A549 (cell line): ENCODE results near the gene CLCN7. TPM values are rescaled to one million over a fixed set of nuclear protein-coding genes. Genes with fewer than 3 reads are reported as not detected.

ENCODE experiments used
- ATAC-seq, 2 experiments: fragments of 200-7000 bp in 1 of 2; fragments of >200 bp in 1 of 2; cut with Nextera tagmentation in 1 of 2; cut with Tn5 transposase in 1 of 2; 3 replicates each; pipeline versions ENCODE4 v1.8.0 to v1.9.1; 2018 to 2020; ENCODE audit warnings: mild to moderate bottlenecking in 1 of 2, moderate library complexity in 1 of 2
- CTCF ChIA-PET: fragments of 300-600 bp; sonication (Branson Sonifier 250); formaldehyde crosslinking; extraction: SDS; loops from one replicate; lab custom pipeline; 2021; ENCODE audit warnings: antibody characterized with exemption, inconsistent platforms; lab: Yijun Ruan, JAX
- POLR2A ChIA-PET: fragments of 350-600 bp; formaldehyde crosslinking; extraction: SDS; loops from one replicate; lab custom pipeline; 2021; ENCODE audit warnings: antibody characterized with exemption, inconsistent platforms; lab: Yijun Ruan, JAX
- DNase-seq, 2 experiments: peaks; one replicate each; pipeline versions ENCODE4 v3.0.0 to v3.0.0-alpha.2; 2011 to 2016; ENCODE audit warnings: low read depth in 1 of 2, low spot score in 1 of 2
- FAIRE-seq: peaks from 2 replicates; lab custom pipeline; 2011; peaks lifted over from hg19 to GRCh38; lab: Jason Lieb, UNC
- H3K27ac ChIP-seq, 2 experiments: fragments of >200 bp; sonication (Bioruptor Twin); formaldehyde crosslinking; 3 replicates each; pipeline ENCODE4 v1.5.1; 2016 to 2017
- H3K4me1 ChIP-seq: fragments of >200 bp; sonication (Bioruptor Twin); formaldehyde crosslinking; 3 replicates; pipeline ENCODE4 v1.6.1; 2016
- H3K4me2 ChIP-seq: fragments of >200 bp; sonication (Bioruptor Twin); formaldehyde crosslinking; 3 replicates; pipeline ENCODE4 v1.6.1; 2016
- H3K4me3 ChIP-seq: fragments of >200 bp; sonication (Bioruptor Twin); formaldehyde crosslinking; 3 replicates; pipeline ENCODE4 v1.5.1; 2016
- H3K9me3 ChIP-seq: fragments of >200 bp; sonication (Bioruptor Twin); formaldehyde crosslinking; 3 replicates; pipeline ENCODE4 v1.6.1; 2016
- CBX2 ChIP-seq: fragments of 200-600 bp; sonication (generic); IDR thresholded peaks from 2 replicates; pipeline ENCODE4 v1.6.1; 2016; ENCODE audit warnings: low read depth, mild to moderate bottlenecking, borderline replicate concordance
- CEBPB ChIP-seq, 2 experiments: fragments of >200 bp in 1 of 2; sonication (Bioruptor Twin) in 1 of 2; formaldehyde crosslinking in 1 of 2; IDR thresholded peaks; 2 replicates each; pipeline ENCODE4 v1.6.1; 2012 to 2016
- E2F6 ChIP-seq: IDR thresholded peaks from 2 replicates; pipeline ENCODE4 v1.6.1; 2012; ENCODE audit warnings: low read depth, borderline replicate concordance
- EHF ChIP-seq: fragments of 250-450 bp; sonication (Bioruptor Pico); IDR thresholded peaks from 2 replicates; pipeline ENCODE4 v1.5.0; 2020; ENCODE audit warnings: mild to moderate bottlenecking
- EHMT2 ChIP-seq: fragments of 200-600 bp; sonication (generic); IDR thresholded peaks from 2 replicates; pipeline ENCODE4 v1.6.1; 2016; ENCODE audit warnings: antibody characterized with exemption, low read depth, mild to moderate bottlenecking, moderate library complexity
- ESRRA ChIP-seq: fragments of 150-350 bp; IDR thresholded peaks from 2 replicates; pipeline ENCODE4 v1.6.1; 2014; ENCODE audit warnings: mild to moderate bottlenecking, low read length, borderline replicate concordance
- FOSB ChIP-seq: fragments of 250-450 bp; sonication (Bioruptor Pico); IDR thresholded peaks from 2 replicates; pipeline ENCODE4 v1.5.0; 2020; ENCODE audit warnings: mild to moderate bottlenecking, moderate library complexity
- FOSL2 ChIP-seq, 2 experiments: fragments of 450-650 bp in 1 of 2; fragments of >200 bp in 1 of 2; sonication (Bioruptor Twin) in 1 of 2; formaldehyde crosslinking; IDR thresholded peaks; 2 replicates each; pipeline versions ENCODE4 v1.5.0 to v1.6.1; 2016 to 2020; ENCODE audit warnings: mild to moderate bottlenecking in 1 of 2, moderate library complexity in 1 of 2
- FOXS1 ChIP-seq: fragments of 250-450 bp; sonication (Bioruptor Pico); IDR thresholded peaks from 2 replicates; pipeline ENCODE4 v1.5.0; 2020; ENCODE audit warnings: mild to moderate bottlenecking, moderate library complexity
- HES2 ChIP-seq: fragments of >200 bp; sonication (Bioruptor Twin); formaldehyde crosslinking; IDR thresholded peaks from 2 replicates; pipeline ENCODE4 v1.6.1; 2016
- HEYL ChIP-seq: fragments of 250-450 bp; sonication (Bioruptor Pico); IDR thresholded peaks from 2 replicates; pipeline ENCODE4 v1.8.0; 2021; ENCODE audit warnings: mild to moderate bottlenecking, moderate library complexity
- JUNB ChIP-seq: fragments of >200 bp; sonication (Bioruptor Twin); formaldehyde crosslinking; IDR thresholded peaks from 2 replicates; pipeline ENCODE4 v1.6.1; 2016
- KDM1A ChIP-seq: fragments of 200-600 bp; sonication (generic); IDR thresholded peaks from 2 replicates; pipeline ENCODE4 v1.6.1; 2016; ENCODE audit warnings: low read depth, mild to moderate bottlenecking
- MAFK ChIP-seq: fragments of 450-650 bp; IDR thresholded peaks from 2 replicates; pipeline ENCODE4 v1.6.1; 2014; ENCODE audit not compliant: partially characterized antibody
- MAX ChIP-seq: IDR thresholded peaks from 2 replicates; pipeline ENCODE4 v1.6.1; 2012
- MAZ ChIP-seq: fragments of 150-350 bp; IDR thresholded peaks from 2 replicates; pipeline ENCODE4 v1.6.1; 2014; ENCODE audit warnings: antibody characterized with exemption, low read depth, low read length, borderline replicate concordance
- MYC ChIP-seq: IDR thresholded peaks from 2 replicates; pipeline ENCODE4 v1.6.1; 2012; ENCODE audit warnings: mild to moderate bottlenecking, inconsistent platforms, low read length, improper control_type of control experiment, borderline replicate concordance
- NPAS2 ChIP-seq: fragments of 250-450 bp; sonication (Bioruptor Pico); IDR thresholded peaks from 2 replicates; pipeline ENCODE4 v1.8.0; 2022; ENCODE audit warnings: mild to moderate bottlenecking, moderate library complexity, borderline replicate concordance
- POLR2A ChIP-seq: IDR thresholded peaks from 2 replicates; pipeline ENCODE4 v1.6.1; 2012; ENCODE audit warnings: mild to moderate bottlenecking, low read length
- POLR2AphosphoS2 ChIP-seq: conservative IDR thresholded peaks from 2 replicates; pipeline ENCODE4 v1.6.1; 2012; ENCODE audit warnings: low read length, improper control_type of control experiment, inconsistent platforms
- RAD21 ChIP-seq, 2 experiments: fragments of >200 bp in 1 of 2; sonication (Bioruptor Twin) in 1 of 2; formaldehyde crosslinking in 1 of 2; IDR thresholded peaks in 1 of 2; conservative IDR thresholded peaks in 1 of 2; 2 replicates in 1 of 2; 3 replicates in 1 of 2; pipeline ENCODE4 v1.6.1; 2012 to 2018; ENCODE audit warnings: inconsistent platforms in 1 of 2
- RARB ChIP-seq: fragments of 250-450 bp; sonication (Bioruptor Pico); IDR thresholded peaks from 2 replicates; pipeline ENCODE4 v1.8.0; 2021; ENCODE audit warnings: mild to moderate bottlenecking, moderate library complexity
- RFX5 ChIP-seq: fragments of 450-650 bp; IDR thresholded peaks from 2 replicates; pipeline ENCODE4 v1.7.1; 2014; ENCODE audit warnings: antibody characterized with exemption, mild to moderate bottlenecking, moderate library complexity
- RNF2 ChIP-seq: fragments of 200-600 bp; sonication (generic); IDR thresholded peaks from 2 replicates; pipeline ENCODE4 v1.6.1; 2016; ENCODE audit warnings: low read depth, mild to moderate bottlenecking, antibody characterized with exemption, moderate library complexity, borderline replicate concordance
- SMC3 ChIP-seq: fragments of >200 bp; sonication (Bioruptor Twin); formaldehyde crosslinking; IDR thresholded peaks from 3 replicates; pipeline ENCODE4 v1.6.1; 2018; ENCODE audit warnings: inconsistent platforms
- SREBF2 ChIP-seq: fragments of 450-650 bp; IDR thresholded peaks from 2 replicates; pipeline ENCODE4 v1.6.1; 2014; ENCODE audit warnings: mild to moderate bottlenecking, moderate library complexity
- TFCP2L1 ChIP-seq: fragments of 250-450 bp; sonication (Bioruptor Pico); IDR thresholded peaks from 2 replicates; pipeline ENCODE4 v1.5.0; 2021; ENCODE audit warnings: mild to moderate bottlenecking
- ZC3H11A ChIP-seq: fragments of 450-650 bp; IDR thresholded peaks from 2 replicates; pipeline ENCODE4 v1.6.1; 2014; ENCODE audit warnings: antibody characterized with exemption, mild to moderate bottlenecking
- ZFP36 ChIP-seq: fragments of 450-650 bp; IDR thresholded peaks from 2 replicates; pipeline ENCODE4 v1.6.1; 2014; ENCODE audit warnings: borderline replicate concordance; ENCODE audit not compliant: partially characterized antibody
- ZNF302 ChIP-seq: fragments of 250-450 bp; sonication (Bioruptor Pico); IDR thresholded peaks from 2 replicates; pipeline ENCODE4 v1.9.0; 2021; ENCODE audit warnings: inconsistent platforms, mild to moderate bottlenecking, moderate library complexity
- whole genome bisulfite sequencing: methylation state at CpG from one replicate; pipeline ENCODE4 v1.1.6; 2017; ENCODE audit errors: missing lambda C conversion rate; 5-methylcytosine and 5-hydroxymethylcytosine counted together
- polyA plus RNA-seq, 4 experiments: library from polyadenylated mRNA; depleted of rRNA in 3 of 4; stranded (reverse); fragments of >200 nt; fragmentation: RNase III in 1 of 4; extraction: RNeasy Plus Mini Kit Qiagen cat#74134 plus additional on column Dnase treatment in 1 of 4; gene quantifications; 2 replicates in 3 of 4; 3 replicates in 1 of 4; pipeline ENCODE4 v1.2.3, GENCODE V29; 2011 to 2017
- TF ChIP-seq, protein P1 (sequence below): fragments of 250-450 bp; sonication (Bioruptor Pico); IDR thresholded peaks from 2 replicates; pipeline ENCODE4 v1.5.0; 2021; ENCODE audit warnings: mild to moderate bottlenecking, moderate library complexity, borderline replicate concordance
- TF ChIP-seq, protein P2 (sequence below): fragments of 450-650 bp; IDR thresholded peaks from 2 replicates; pipeline ENCODE4 v1.6.1; 2014; ENCODE audit warnings: antibody characterized with exemption
- TF ChIP-seq, protein P3 (sequence below): fragments of 200-600 bp; sonication (generic); IDR thresholded peaks from 2 replicates; pipeline ENCODE4 v1.6.1; 2016; ENCODE audit warnings: antibody characterized with exemption, mild to moderate bottlenecking, moderate library complexity

Gene CLCN7
- polyA plus RNA-seq, 2 of the 4 experiments (the other 2 are of a cell fraction): 17.2 to 69.7 TPM

GRCh38 chr16:1492923-1493745 is 18.3 kb upstream of the CLCN7 start, which contains the start of gene TELO2:
Gene TELO2, plus strand, starts transcription at chr16:1493360. Its CDS starts 922 bp downstream, at chr16:1494282.
- Histone ChIP-seq H3K27ac (peak within 1 kb of the TSS; percentile 92 to 99), H3K9me3 (no peaks in the 10 kb centered on the region), H3K4me2 (peak within 1 kb of the TSS; percentile 91), H3K4me1 (peaks cover 15% of the 10 kb centered on the region), H3K4me3 (peak within 1 kb of the TSS; percentile 84)
- ChIA-PET POLR2A (interaction anchor here (0.6 to 1.5 kb wide), 5 partner anchors 16 to 213 kb away, joined by 3 to 5 read pairs (median 3); partner anchors contain the start of genes MAPK8IP3 and UQCC4), CTCF (interaction anchor here (0.6 to 1.4 kb wide), 3 partner anchors 17 to 101 kb away, joined by 3 read pairs; no protein-coding TSS in a partner anchor)
- peak; percentile 77 to 78 for ATAC-seq
- WGBS: 8% methylated on average over 24 of the region's 89 CpGs
- no peak for FAIRE-seq
- DNase-seq: peak; percentile 76 to 87
- TF ChIP-seq HES2: no peak
- no peak for TF ChIP-seq KDM1A
- TF ChIP-seq E2F6: peak; percentile 89
- TF ChIP-seq ZC3H11A: no peak
- no peak for TF ChIP-seq RAD21 (conservative IDR thresholded peaks at IDR 0.05 in 1 of 2, IDR thresholded peaks at IDR 0.05 in 1 of 2)
- no peak for TF ChIP-seq HEYL
- TF ChIP-seq MYC: peak; percentile 95
- no peak for TF ChIP-seq RARB (CRISPR knock-in tag)
- no peak for TF ChIP-seq SREBF2
- no peak for TF ChIP-seq EHF (CRISPR knock-in tag)
- no peak for TF ChIP-seq ZFP36
- no peak for TF ChIP-seq MAZ
- TF ChIP-seq, protein P1, sequence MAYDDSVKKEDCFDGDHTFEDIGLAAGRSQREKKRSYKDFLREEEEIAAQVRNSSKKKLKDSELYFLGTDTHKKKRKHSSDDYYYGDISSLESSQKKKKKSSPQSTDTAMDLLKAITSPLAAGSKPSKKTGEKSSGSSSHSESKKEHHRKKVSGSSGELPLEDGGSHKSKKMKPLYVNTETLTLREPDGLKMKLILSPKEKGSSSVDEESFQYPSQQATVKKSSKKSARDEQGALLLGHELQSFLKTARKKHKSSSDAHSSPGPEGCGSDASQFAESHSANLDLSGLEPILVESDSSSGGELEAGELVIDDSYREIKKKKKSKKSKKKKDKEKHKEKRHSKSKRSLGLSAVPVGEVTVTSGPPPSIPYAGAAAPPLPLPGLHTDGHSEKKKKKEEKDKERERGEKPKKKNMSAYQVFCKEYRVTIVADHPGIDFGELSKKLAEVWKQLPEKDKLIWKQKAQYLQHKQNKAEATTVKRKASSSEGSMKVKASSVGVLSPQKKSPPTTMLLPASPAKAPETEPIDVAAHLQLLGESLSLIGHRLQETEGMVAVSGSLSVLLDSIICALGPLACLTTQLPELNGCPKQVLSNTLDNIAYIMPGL (CRISPR knock-in tag): no peak
- TF ChIP-seq MAFK: no peak
- no peak; the same call in 1 of the 2 replicates for TF ChIP-seq FOXS1 (CRISPR knock-in tag)
- TF ChIP-seq EHMT2: no peak
- TF ChIP-seq, protein P2, sequence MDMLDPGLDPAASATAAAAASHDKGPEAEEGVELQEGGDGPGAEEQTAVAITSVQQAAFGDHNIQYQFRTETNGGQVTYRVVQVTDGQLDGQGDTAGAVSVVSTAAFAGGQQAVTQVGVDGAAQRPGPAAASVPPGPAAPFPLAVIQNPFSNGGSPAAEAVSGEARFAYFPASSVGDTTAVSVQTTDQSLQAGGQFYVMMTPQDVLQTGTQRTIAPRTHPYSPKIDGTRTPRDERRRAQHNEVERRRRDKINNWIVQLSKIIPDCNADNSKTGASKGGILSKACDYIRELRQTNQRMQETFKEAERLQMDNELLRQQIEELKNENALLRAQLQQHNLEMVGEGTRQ: peak; percentile 49
- TF ChIP-seq FOSB (CRISPR knock-in tag): no peak
- TF ChIP-seq CBX2: no peak
- TF ChIP-seq ESRRA: no peak
- TF ChIP-seq CEBPB (IDR thresholded peaks at IDR 0.05): no peak
- no peak for TF ChIP-seq SMC3
- no peak for TF ChIP-seq NPAS2
- TF ChIP-seq RFX5: no peak
- TF ChIP-seq, protein P3, sequence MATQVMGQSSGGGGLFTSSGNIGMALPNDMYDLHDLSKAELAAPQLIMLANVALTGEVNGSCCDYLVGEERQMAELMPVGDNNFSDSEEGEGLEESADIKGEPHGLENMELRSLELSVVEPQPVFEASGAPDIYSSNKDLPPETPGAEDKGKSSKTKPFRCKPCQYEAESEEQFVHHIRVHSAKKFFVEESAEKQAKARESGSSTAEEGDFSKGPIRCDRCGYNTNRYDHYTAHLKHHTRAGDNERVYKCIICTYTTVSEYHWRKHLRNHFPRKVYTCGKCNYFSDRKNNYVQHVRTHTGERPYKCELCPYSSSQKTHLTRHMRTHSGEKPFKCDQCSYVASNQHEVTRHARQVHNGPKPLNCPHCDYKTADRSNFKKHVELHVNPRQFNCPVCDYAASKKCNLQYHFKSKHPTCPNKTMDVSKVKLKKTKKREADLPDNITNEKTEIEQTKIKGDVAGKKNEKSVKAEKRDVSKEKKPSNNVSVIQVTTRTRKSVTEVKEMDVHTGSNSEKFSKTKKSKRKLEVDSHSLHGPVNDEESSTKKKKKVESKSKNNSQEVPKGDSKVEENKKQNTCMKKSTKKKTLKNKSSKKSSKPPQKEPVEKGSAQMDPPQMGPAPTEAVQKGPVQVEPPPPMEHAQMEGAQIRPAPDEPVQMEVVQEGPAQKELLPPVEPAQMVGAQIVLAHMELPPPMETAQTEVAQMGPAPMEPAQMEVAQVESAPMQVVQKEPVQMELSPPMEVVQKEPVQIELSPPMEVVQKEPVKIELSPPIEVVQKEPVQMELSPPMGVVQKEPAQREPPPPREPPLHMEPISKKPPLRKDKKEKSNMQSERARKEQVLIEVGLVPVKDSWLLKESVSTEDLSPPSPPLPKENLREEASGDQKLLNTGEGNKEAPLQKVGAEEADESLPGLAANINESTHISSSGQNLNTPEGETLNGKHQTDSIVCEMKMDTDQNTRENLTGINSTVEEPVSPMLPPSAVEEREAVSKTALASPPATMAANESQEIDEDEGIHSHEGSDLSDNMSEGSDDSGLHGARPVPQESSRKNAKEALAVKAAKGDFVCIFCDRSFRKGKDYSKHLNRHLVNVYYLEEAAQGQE: no peak
- TF ChIP-seq POLR2AphosphoS2: no peak
- TF ChIP-seq RNF2: no peak
- TF ChIP-seq TFCP2L1 (CRISPR knock-in tag): no peak
- TF ChIP-seq FOSL2 (IDR thresholded peaks at IDR 0.05): no peak
- TF ChIP-seq FOSL2 (CRISPR knock-in tag; IDR thresholded peaks at IDR 0.05): no peak
- no peak for TF ChIP-seq JUNB
- peak; percentile 38 for TF ChIP-seq POLR2A
- TF ChIP-seq MAX: peak; percentile 99
- TF ChIP-seq ZNF302 (CRISPR knock-in tag): no peak
